NCI-H1417 (cell line): ENCODE data around the gene RMND1.
"Not testable (repeated sequence)": the region's sequence is repeated elsewhere in the genome, so short reads cannot be mapped to it uniquely, and the experiment has no call there.

Experiments
- DNase-seq, 3 experiments: peaks; one replicate each; lab custom pipeline; 2025; lab: John Stamatoyannopoulos, UW

The RMND1 gene

GRCh38 chr6:151385177-151385576 lies 66.7 kb downstream of the RMND1 start:
- DNase-seq, result peak in 2 of 3 experiments; percentile 47 to 52

- DNase-seq, result no peak
Measured at GRCh38 chr6:151384151-151384550, 67.8 kb downstream of the RMND1 start.

GRCh38 chr6:151382631-151383030 lies 69.3 kb downstream of the RMND1 start:
- not testable (repeated sequence) for DNase-seq

GRCh38 chr6:151381722-151382121 lies 70.2 kb downstream of the RMND1 start:
- DNase-seq, result no peak

- no peak for DNase-seq
Measured at GRCh38 chr6:151380848-151381205, 71.1 kb downstream of the RMND1 start.

GRCh38 chr6:151379933-151380847 lies 71.7 kb downstream of the RMND1 start:
- DNase-seq, result no peak

- no peak for DNase-seq
Measured at GRCh38 chr6:151377095-151377494, 74.8 kb downstream of the RMND1 start.

GRCh38 chr6:151376440-151376839 lies 75.5 kb downstream of the RMND1 start:
- DNase-seq, result no peak

- DNase-seq, result no peak
Measured at GRCh38 chr6:151375833-151376232, 76.1 kb downstream of the RMND1 start.

- DNase-seq, result no peak
Measured at GRCh38 chr6:151374036-151374683, 77.8 kb downstream of the RMND1 start.

GRCh38 chr6:151372164-151372563 lies 79.8 kb downstream of the RMND1 start:
- no peak for DNase-seq

- DNase-seq, result no peak
Measured at GRCh38 chr6:151370509-151371078, 81.3 kb downstream of the RMND1 start.

- DNase-seq, result no peak
Measured at GRCh38 chr6:151365233-151365632, 86.7 kb downstream of the RMND1 start.

GRCh38 chr6:151359486-151359885 lies 92.4 kb downstream of the RMND1 start:
- DNase-seq, result no peak

- no peak for DNase-seq
Measured at GRCh38 chr6:151358475-151358874, 93.5 kb downstream of the RMND1 start.

- no peak for DNase-seq
Measured at GRCh38 chr6:151357758-151358436, 94.0 kb downstream of the RMND1 start.

GRCh38 chr6:151356983-151357382 lies 94.9 kb downstream of the RMND1 start:
- not testable (repeated sequence) for DNase-seq
